K562 (cell line): Measurements from ENCODE around the gene RASL10B. TPM values are rescaled to one million over a fixed set of nuclear protein-coding genes. Genes with fewer than 3 reads are reported as not detected.

Experiments used
- ATAC-seq: fragments of 200-7000 bp; cut with Tn5 transposase; 3 replicates; pipeline ENCODE4 v1.9.1; 2020; ENCODE audit warnings: moderate library complexity
- BruUV-seq: library from RNA; stranded (reverse); fragments of 400-500 nt; replicated peaks from 2 replicates; lab custom pipeline; 2021; lab: Mats Ljungman, UMichigan
- CTCF ChIA-PET: fragments of 300-600 bp; formaldehyde crosslinking; extraction: SDS; loops from one replicate; lab custom pipeline; 2021; ENCODE audit warnings: low intra/inter-chr PET ratio; lab: Yijun Ruan, JAX
- POLR2A ChIA-PET: fragments of 300-600, 350-650 bp; sonication (Branson Sonifier 250); formaldehyde crosslinking; extraction: SDS; loops from one replicate; lab custom pipeline; 2021; ENCODE audit warnings: antibody characterized with exemption, inconsistent platforms; lab: Yijun Ruan, JAX
- DNase-seq, 4 experiments: peaks; one replicate each; pipeline versions ENCODE4 v3.0.0 to v3.0.0-alpha.2; 2011 to 2018; ENCODE audit warnings: low spot score in 3 of 4, mixed read lengths in 3 of 4; ENCODE audit errors: extremely low read depth in 1 of 4
- FAIRE-seq: peaks from 2 replicates; lab custom pipeline; 2011; peaks lifted over from hg19 to GRCh38; lab: Jason Lieb, UNC
- H2AFZ ChIP-seq: 2 replicates; pipeline ENCODE4 v1.6.0; 2011; ENCODE audit warnings: low read depth, low read length, control low read depth, inconsistent platforms
- H3K27ac ChIP-seq: fragments of 200-600 bp; 3 replicates; pipeline ENCODE4 v1.8.0; 2011; ENCODE audit warnings: low read depth, mild to moderate bottlenecking, control low read depth, inconsistent platforms, low read length, moderate library complexity, mixed read lengths; ENCODE audit errors: extremely low read depth
- H3K27me3 ChIP-seq, 2 experiments: fragments of 300-600 bp in 1 of 2; 2 replicates in 1 of 2; 3 replicates in 1 of 2; pipeline versions ENCODE4 v1.6.0 to v1.8.0; 2011; ENCODE audit warnings: inconsistent platforms in 2 of 2, low read length in 2 of 2, mild to moderate bottlenecking in 1 of 2, mixed read lengths in 1 of 2, moderate library complexity in 1 of 2; ENCODE audit not compliant: control insufficient read depth in 2 of 2, insufficient read depth in 2 of 2
- H3K36me3 ChIP-seq: fragments of 300-600 bp; 3 replicates; pipeline ENCODE4 v1.8.0; 2011; ENCODE audit warnings: mild to moderate bottlenecking, low read length, inconsistent platforms; ENCODE audit not compliant: control insufficient read depth, insufficient read depth
- H3K4me1 ChIP-seq, 2 experiments: fragments of 200-600 bp in 1 of 2; replicated peaks in 1 of 2; 2 replicates in 1 of 2; 3 replicates in 1 of 2; pipeline versions ENCODE4 v1.5.1 to v1.8.0; 2011; ENCODE audit warnings: inconsistent platforms in 2 of 2, low read length in 2 of 2, mild to moderate bottlenecking in 1 of 2, mixed read lengths in 1 of 2, moderate library complexity in 1 of 2; ENCODE audit not compliant: control insufficient read depth in 2 of 2, insufficient read depth in 2 of 2
- H3K4me2 ChIP-seq: 2 replicates; pipeline ENCODE4 v1.6.1; 2011; ENCODE audit warnings: low read length, control low read depth, inconsistent platforms, mixed read lengths; ENCODE audit not compliant: insufficient read depth
- H3K4me3 ChIP-seq: fragments of 200-600 bp; sonication (generic), shearing (Covaris generic); 2 replicates; pipeline ENCODE4 v1.5.1; 2016; ENCODE audit warnings: control low read depth, inconsistent platforms
- H3K79me2 ChIP-seq: fragments of 200-600 bp; 3 replicates; pipeline ENCODE4 v1.8.0; 2011; ENCODE audit warnings: low read length, inconsistent platforms; ENCODE audit not compliant: control insufficient read depth, insufficient read depth
- H3K9ac ChIP-seq, 2 experiments: 2 replicates each; pipeline versions ENCODE4 v1.6.0 to v1.6.1; 2011; ENCODE audit warnings: low read depth in 2 of 2, low read length in 2 of 2, control low read depth in 1 of 2, inconsistent platforms in 1 of 2, mild to moderate bottlenecking in 1 of 2, mixed read lengths in 1 of 2; ENCODE audit not compliant: insufficient read depth in 1 of 2
- H3K9me1 ChIP-seq: one replicate; pipeline ENCODE4 v1.6.0; 2011; ENCODE audit warnings: inconsistent platforms, mild to moderate bottlenecking, low read length, moderate library complexity; ENCODE audit not compliant: control insufficient read depth, insufficient read depth
- H3K9me3 ChIP-seq: replicated peaks from 2 replicates; pipeline ENCODE4 v1.5.1; 2011; ENCODE audit warnings: low read depth, low read length, inconsistent platforms; ENCODE audit not compliant: control insufficient read depth, insufficient read depth
- H4K20me1 ChIP-seq: replicated peaks from 2 replicates; pipeline ENCODE4 v1.6.1; 2011; ENCODE audit warnings: low read length, inconsistent platforms, mixed read lengths; ENCODE audit not compliant: control insufficient read depth, insufficient read depth
- FOS ChIP-seq: IDR thresholded peaks from 3 replicates; pipeline ENCODE4 v1.6.1; 2011; ENCODE audit not compliant: insufficient read length; ENCODE audit errors: extremely low read depth
- KAT8 ChIP-seq: fragments of 450-650 bp; IDR thresholded peaks from 2 replicates; pipeline ENCODE4 v1.6.1; 2016; ENCODE audit warnings: low read depth, mild to moderate bottlenecking
- RBM22 ChIP-seq: fragments of 200-400 bp; formaldehyde crosslinking; IDR thresholded peaks from 2 replicates; pipeline ENCODE4 v1.6.1; 2018; ENCODE audit warnings: low read length, low read depth; ENCODE audit not compliant: poor library complexity, severe bottlenecking
- SMARCE1 ChIP-seq: fragments of 450-650 bp; IDR thresholded peaks from 2 replicates; pipeline ENCODE4 v1.7.1; 2016; ENCODE audit warnings: mild to moderate bottlenecking
- TRIM28 ChIP-seq: fragments of 450-650 bp; IDR thresholded peaks from 2 replicates; pipeline ENCODE4 v1.6.1; 2017
- USF2 ChIP-seq: sonication (generic); formaldehyde crosslinking; IDR thresholded peaks from 2 replicates; pipeline ENCODE4 v1.5.0; 2020; ENCODE audit warnings: missing genetic modification reagents
- ZNF398 ChIP-seq: fragments of 250-450 bp; sonication (Bioruptor Pico); IDR thresholded peaks from 2 replicates; pipeline ENCODE4 v1.8.0; 2021; ENCODE audit warnings: moderate library complexity, mild to moderate bottlenecking, inconsistent platforms
- ZNF512 ChIP-seq: IDR thresholded peaks from 2 replicates; pipeline ENCODE4 v1.6.1; 2016; ENCODE audit warnings: missing genetic modification characterization, missing compliant biosample characterization
- WGBS: fragments of 100-300 bp; shearing (Covaris generic); methylation state at CpG from one replicate; pipeline ENCODE4 v1.1.6; 2016; ENCODE audit warnings: low coverage, mixed read lengths; ENCODE audit not compliant: insufficient coverage; ENCODE audit errors: missing lambda C conversion rate; 5-methylcytosine and 5-hydroxymethylcytosine counted together
- in situ Hi-C: fragments of 300-500 bp; cut with MboI; formaldehyde crosslinking; loops from 4 replicates; pipeline ENCODE4 v1.15.0; 2018; ENCODE audit warnings: inconsistent platforms, mixed read lengths
- intact Hi-C: fragments of 100-400 bp; cut with micrococcal nuclease; formaldehyde crosslinking; loops from 2 replicates; pipeline ENCODE4 v1.14.2; 2022
- polyA plus RNA-seq, 8 experiments: library from polyadenylated mRNA; depleted of rRNA in 4 of 8; stranded (reverse) in 5 of 8; unstranded in 3 of 8; fragments of >200 nt; fragmentation: Nextera tagmentation in 2 of 8; fragmentation: Illumina TruSeq in 1 of 8; extraction: Ambion mirVana in 2 of 8; extraction: Trizol in 1 of 8; gene quantifications; 2 replicates each; pipeline versions ENCODE4 v1.2.1 to v1.2.3, GENCODE V29; 2011 to 2014; ENCODE audit warnings: inconsistent platforms in 1 of 8, missing spikeins in 1 of 8
- total RNA-seq, 7 experiments: library from RNA; depleted of rRNA in 6 of 7; stranded (reverse); fragments of >200 nt in 6 of 7; fragmentation: Illumina TruSeq in 2 of 7; extraction: Trizol in 2 of 7; gene quantifications; 2 replicates each; pipeline versions ENCODE4 v1.2.1 to v1.2.3, GENCODE V29; 2011 to 2021; ENCODE audit warnings: low replicate concordance in 1 of 7

The RASL10B gene
- total and polyA plus RNA-seq, 9 of the 15 experiments (the other 6 are each of a cell fraction or from before 2014, with no cell fraction given): 0.04 to 0.31 (median 0.14) TPM; not detected in 2

- TF ChIP-seq USF2 (CRISPR knock-in tag) (no peak), SMARCE1 (no peak), KAT8 (no peak), ZNF398 (CRISPR knock-in tag) (no peak), ZNF512 (tag) (no peak), TRIM28 (no peak)
Observed at GRCh38 chr17:35717475-35717874, 14.0 kb upstream of the RASL10B start (continued).

- 95% methylated on average over 2 of the region's 2 CpGs for WGBS
- CTCF ChIA-PET: no interaction called here
- Histone ChIP-seq H3K4me3 (no peak overlapping the region), H3K79me2 (no peaks in the 10 kb centered on the region), H4K20me1 (no peaks in the 10 kb centered on the region; the same call in 1 of the 2 replicates), H3K9me1 (no peaks in the 10 kb centered on the region), H3K27me3 (no peaks in the 10 kb centered on the region), H3K27ac (no peak overlapping the region), H3K36me3 (peaks cover 81% of the 10 kb centered on the region), H3K9me3 (no peaks in the 10 kb centered on the region), H3K4me2 (no peak overlapping the region), H3K9ac (no peak overlapping the region), H2AFZ (no peak overlapping the region), H3K4me1 (no peaks in the 10 kb centered on the region)
- intact Hi-C loops: no loop called here
- POLR2A ChIA-PET: interaction anchor here (0.6 to 2.3 kb wide), 5 partner anchors 9 to 38 kb away, joined by 3 to 6 read pairs (median 3); no protein-coding TSS in a partner anchor
- TF ChIP-seq RBM22: peak; percentile 5
- TF ChIP-seq FOS: no peak
- ATAC-seq: no peak
- in situ Hi-C loops: no loop called here
- no peak for DNase-seq
- no peak for FAIRE-seq
- no TSS peak for BruUV-seq
Observed at GRCh38 chr17:35723735-35724134, 7.7 kb upstream of the RASL10B start.
